A673 (cell line): ENCODE data around the gene RIMKLB.

Experiments used
- EZH2 ChIP-seq: fragments of 200-600 bp; sonication (generic); IDR thresholded peaks from 2 replicates; pipeline ENCODE4 v1.6.1; 2017; ENCODE audit warnings: borderline replicate concordance, low read depth, mild to moderate bottlenecking, mixed read lengths, antibody characterized with exemption, low read length; ENCODE audit not compliant: poor library complexity, severe bottlenecking
- TF ChIP-seq, protein P1 (sequence below): fragments of 300-800, 200-600 bp; sonication (generic); conservative IDR thresholded peaks from 2 replicates; pipeline ENCODE4 v1.5.1; 2017; ENCODE audit warnings: low read depth, mild to moderate bottlenecking, antibody characterized with exemption, low read length, moderate library complexity, mixed read lengths

DNA sequence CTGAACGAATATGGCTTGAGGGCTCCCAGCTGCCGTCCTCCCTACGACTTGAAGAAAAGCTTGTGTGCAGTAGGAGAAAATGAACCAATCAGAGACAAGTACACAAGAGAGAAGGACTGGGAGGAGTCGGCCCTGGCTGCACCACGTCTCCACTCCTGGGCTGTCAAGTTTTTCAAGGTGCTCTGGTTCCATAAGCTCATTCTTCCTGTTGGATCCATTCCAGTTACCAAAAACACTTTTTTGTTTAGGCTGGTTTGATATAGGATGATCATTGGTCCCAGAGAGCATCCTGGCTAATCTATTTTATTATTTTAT lies 121.8 kb downstream of the RIMKLB start:
- TF ChIP-seq, protein P1, sequence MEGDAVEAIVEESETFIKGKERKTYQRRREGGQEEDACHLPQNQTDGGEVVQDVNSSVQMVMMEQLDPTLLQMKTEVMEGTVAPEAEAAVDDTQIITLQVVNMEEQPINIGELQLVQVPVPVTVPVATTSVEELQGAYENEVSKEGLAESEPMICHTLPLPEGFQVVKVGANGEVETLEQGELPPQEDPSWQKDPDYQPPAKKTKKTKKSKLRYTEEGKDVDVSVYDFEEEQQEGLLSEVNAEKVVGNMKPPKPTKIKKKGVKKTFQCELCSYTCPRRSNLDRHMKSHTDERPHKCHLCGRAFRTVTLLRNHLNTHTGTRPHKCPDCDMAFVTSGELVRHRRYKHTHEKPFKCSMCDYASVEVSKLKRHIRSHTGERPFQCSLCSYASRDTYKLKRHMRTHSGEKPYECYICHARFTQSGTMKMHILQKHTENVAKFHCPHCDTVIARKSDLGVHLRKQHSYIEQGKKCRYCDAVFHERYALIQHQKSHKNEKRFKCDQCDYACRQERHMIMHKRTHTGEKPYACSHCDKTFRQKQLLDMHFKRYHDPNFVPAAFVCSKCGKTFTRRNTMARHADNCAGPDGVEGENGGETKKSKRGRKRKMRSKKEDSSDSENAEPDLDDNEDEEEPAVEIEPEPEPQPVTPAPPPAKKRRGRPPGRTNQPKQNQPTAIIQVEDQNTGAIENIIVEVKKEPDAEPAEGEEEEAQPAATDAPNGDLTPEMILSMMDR, result no peak
- TF ChIP-seq EZH2, result no peak
